ENCODE results near the gene NPB.

- no peak for TF ChIP-seq CTCF (IDR thresholded peaks at IDR 0.05)
- TF ChIP-seq POLR2A (IDR thresholded peaks at IDR 0.05) = no peak
These were observed 23.9 kb downstream of the NPB start for GRCh38 chr17:81925860-81926450.
